IPS-NIHi7 (cell line): Measurements from ENCODE around the gene CENPK.
A peak's percentile ranks its signal among the peaks of the same experiment; 100 is the strongest.
"Not testable (repeated sequence)": the region's sequence is repeated elsewhere in the genome, so short reads cannot be mapped to it uniquely, and the experiment has no call there.

Experiments
- DNase-seq: peaks from one replicate; pipeline ENCODE4 v3.0.0; 2012; ENCODE audit warnings: mixed read lengths; ENCODE audit errors: extremely low spot score

CENPK gene

GRCh38 chr5:65508978-65509377 is 54.0 kb downstream of the CENPK start:
- DNase-seq = no peak

GRCh38 chr5:65506961-65507360 is 56.0 kb downstream of the CENPK start:
- DNase-seq = no peak

- DNase-seq = no peak
Measured at GRCh38 chr5:65489119-65489518, 73.8 kb downstream of the CENPK start.

GRCh38 chr5:65488038-65488687 is 74.8 kb downstream of the CENPK start:
- not testable (repeated sequence) for DNase-seq

- not testable (repeated sequence) for DNase-seq
Measured at GRCh38 chr5:65486803-65487202, 76.2 kb downstream of the CENPK start.

GRCh38 chr5:65485405-65485804 is 77.6 kb downstream of the CENPK start:
- no peak for DNase-seq

- DNase-seq = peak; percentile 27
Measured at GRCh38 chr5:65483546-65484346, 79.2 kb downstream of the CENPK start.

- peak; percentile 45 for DNase-seq
Measured at GRCh38 chr5:65482736-65483545, 80.0 kb downstream of the CENPK start.

GRCh38 chr5:65482296-65482735 is 80.7 kb downstream of the CENPK start:
- DNase-seq = no peak

- peak; percentile 71 for DNase-seq
Measured at GRCh38 chr5:65481635-65482295, 81.2 kb downstream of the CENPK start, which contains the start of gene ADAMTS6. ADAMTS6 (minus strand) TSS chr5:65481920; CDS start chr5:65473673, 8,247 bp downstream.

GRCh38 chr5:65481171-65481581 is 81.8 kb downstream of the CENPK start:
- no peak for DNase-seq

GRCh38 chr5:65480306-65480865 is 82.6 kb downstream of the CENPK start:
- peak; percentile 8 for DNase-seq

GRCh38 chr5:65479527-65479926 is 83.4 kb downstream of the CENPK start:
- DNase-seq = no peak

GRCh38 chr5:65478336-65478735 is 84.6 kb downstream of the CENPK start:
- DNase-seq = no peak

GRCh38 chr5:65475895-65476294 is 87.1 kb downstream of the CENPK start:
- DNase-seq = no peak

- DNase-seq = no peak
Measured at GRCh38 chr5:65475336-65475735, 87.6 kb downstream of the CENPK start.

- DNase-seq = no peak
Measured at GRCh38 chr5:65474130-65474711, 88.7 kb downstream of the CENPK start.

GRCh38 chr5:65468633-65469032 is 94.3 kb downstream of the CENPK start:
- DNase-seq = no peak
